Stimulated activated CD8-positive, alpha-beta memory T cell treated with anti-CD3 and anti-CD28 coated beads, Interleukin-12 subunit alpha, Interleukin-12 subunit beta, amount 100 ng/mL, for 24 hours (primary cell): ENCODE results near the gene SPPL3.
"Not testable (repeated sequence)": the region's sequence is repeated elsewhere in the genome, so short reads cannot be mapped to it uniquely, and the experiment has no call there.

Experiments
- DNase-seq: peaks from one replicate; pipeline ENCODE4 v3.0.0-alpha.2; 2020; ENCODE audit errors: extremely low read depth

SPPL3 gene

DNA sequence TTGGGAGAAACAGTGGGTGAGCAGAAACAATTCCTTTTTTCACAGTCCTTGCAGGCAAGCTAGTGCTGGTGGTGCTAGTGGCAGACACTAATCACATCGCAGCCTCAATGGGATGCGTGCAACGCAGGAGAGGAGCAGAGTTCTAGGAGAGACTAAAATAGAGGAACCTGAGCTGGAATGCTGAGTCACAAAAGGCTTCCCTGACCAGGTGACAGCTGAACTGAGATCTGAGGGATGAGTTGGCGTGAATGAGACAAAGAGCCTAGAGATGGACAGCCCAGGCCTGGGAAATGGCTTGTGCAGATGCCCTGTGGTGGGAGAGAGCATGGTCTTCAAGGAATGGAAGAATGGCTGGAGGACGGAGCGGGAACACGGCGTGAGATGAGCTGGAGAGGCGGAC, 152.8 kb downstream of the SPPL3 start:
- DNase-seq: no peak

DNA sequence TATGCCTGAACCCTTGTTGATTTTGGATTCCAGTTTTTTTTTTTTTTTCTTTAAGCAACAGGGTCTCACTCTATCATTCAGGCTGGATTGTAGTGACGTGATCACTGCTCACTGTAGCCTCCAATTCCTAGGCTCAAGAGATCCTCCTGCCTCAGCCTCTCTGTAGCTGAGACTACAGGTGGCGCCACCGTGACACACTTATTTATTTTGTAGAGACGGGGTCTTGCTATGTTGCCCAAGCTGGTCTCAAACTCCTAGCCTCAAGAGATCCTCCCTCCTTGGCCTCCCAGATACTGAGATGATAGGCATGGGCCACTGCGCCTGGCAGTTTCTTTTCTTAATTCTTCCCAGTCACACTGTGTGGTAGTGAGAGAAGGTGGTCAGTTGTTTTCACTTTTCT, 153.4 kb downstream of the SPPL3 start:
- no peak for DNase-seq

DNA sequence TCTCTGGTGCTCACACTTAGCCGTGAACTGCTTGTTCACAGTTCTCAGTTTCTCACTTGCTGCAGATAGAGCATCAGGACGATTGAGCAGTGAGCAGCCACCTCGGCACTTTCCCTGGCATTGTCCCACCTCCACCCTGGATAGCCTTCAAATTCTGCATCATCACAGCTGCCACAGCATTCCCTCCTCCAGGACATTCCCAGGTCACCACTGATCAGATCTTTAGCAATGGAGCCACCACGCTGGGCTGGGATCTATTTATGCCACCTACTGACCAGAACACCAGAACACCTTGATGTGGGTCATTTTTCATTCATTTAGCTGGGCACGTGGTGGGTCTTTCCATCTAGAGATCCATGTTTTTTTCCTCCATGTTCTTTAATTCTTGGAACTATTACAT, 154.9 kb downstream of the SPPL3 start:
- no peak for DNase-seq

DNA sequence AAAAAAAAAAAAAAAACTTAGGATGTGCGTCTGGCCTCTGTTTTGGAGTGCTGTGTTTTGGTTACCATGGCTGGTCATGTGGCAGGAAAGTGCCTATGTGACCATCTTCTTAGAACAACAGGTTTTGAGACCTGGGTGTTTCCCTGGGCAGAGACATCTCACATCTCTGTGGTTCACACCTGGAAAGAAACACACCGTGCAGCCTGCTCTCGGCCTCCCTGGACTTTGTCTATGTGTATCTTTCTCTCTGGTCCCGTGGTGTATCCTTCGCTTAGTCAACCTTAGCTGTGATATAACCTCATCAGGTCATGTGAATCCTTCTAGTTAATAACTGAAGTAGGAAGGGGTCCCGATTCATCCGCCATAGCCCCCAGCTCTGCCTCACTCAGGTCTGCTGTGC, 155.9 kb downstream of the SPPL3 start:
- no peak for DNase-seq

GRCh38 chr12:120744922-120745493, 159.2 kb downstream of the SPPL3 start:
- no peak for DNase-seq

- no peak for DNase-seq
Measured at GRCh38 chr12:120741476-120742421, 162.4 kb downstream of the SPPL3 start.

DNA sequence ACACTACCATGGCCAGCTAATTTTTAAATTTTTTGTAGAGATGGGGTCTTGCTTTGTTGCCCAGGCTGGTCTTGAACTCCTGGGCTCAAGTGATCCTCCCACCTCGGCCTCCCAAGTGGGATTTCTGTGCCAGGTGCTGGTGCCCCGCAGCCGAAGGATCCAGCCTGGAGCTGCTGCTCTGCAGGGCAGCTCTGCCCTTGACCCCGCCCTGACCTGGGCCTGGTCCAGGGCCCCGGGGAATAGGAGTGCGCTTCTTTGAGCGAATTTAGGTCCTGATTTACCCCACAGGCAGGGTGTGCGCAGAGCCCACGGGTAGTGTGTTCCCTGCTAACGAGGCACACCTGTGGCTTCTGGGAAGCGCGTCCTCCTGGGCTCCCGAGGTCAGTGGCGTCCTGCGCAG, 163.3 kb downstream of the SPPL3 start:
- no peak for DNase-seq

- DNase-seq: no peak
Measured at GRCh38 chr12:120739821-120740613, 164.1 kb downstream of the SPPL3 start.

- DNase-seq: no peak
Measured at GRCh38 chr12:120739031-120739762, 165.0 kb downstream of the SPPL3 start.

GRCh38 chr12:120738252-120739030, 165.7 kb downstream of the SPPL3 start:
- no peak for DNase-seq

- DNase-seq: no peak
Measured at GRCh38 chr12:120737557-120738251, 166.5 kb downstream of the SPPL3 start.

GRCh38 chr12:120736404-120737331, 167.5 kb downstream of the SPPL3 start:
- DNase-seq: no peak

- DNase-seq: no peak
Measured at GRCh38 chr12:120735181-120735580, 169.0 kb downstream of the SPPL3 start.

DNA sequence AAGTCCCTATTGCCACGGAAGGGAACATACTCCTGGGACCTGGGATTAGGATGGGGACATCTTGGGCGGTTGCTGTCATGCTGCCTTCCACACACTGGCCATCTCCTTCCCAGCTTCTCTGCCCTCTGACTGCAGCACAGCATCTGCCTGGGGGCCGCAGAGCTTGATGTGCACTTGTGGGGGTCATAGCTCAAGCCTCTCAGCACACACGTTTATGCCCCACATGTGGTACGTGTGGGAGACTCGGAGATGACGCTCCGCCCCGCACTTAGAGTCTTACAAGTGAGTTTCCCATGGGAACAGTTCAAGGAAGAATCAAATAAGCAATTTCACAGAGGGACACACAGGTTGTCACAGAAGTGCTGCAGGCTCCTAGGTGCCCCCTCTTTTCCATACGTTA, 169.9 kb downstream of the SPPL3 start:
- no peak for DNase-seq

DNA sequence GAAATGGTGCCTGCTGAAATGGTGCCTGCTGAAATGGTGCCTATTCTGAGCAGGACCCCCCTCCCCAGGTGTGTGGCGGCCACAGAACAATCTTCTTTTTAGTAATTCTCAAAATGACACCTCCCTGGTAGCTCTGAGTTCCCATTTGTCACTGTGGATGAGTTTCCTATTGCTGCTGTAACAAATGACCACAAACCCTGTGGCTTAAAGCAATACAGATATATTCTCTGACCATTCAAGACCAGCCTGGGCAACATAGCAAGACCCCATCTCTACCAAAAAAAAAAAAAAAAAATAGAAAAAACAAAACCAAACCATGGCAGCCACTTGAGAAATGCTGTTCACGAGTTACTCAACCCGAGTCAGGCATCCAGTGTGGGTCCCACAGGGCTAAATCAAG, 170.6 kb downstream of the SPPL3 start:
- no peak for DNase-seq

GRCh38 chr12:120732198-120732597, 172.0 kb downstream of the SPPL3 start:
- not testable (repeated sequence) for DNase-seq

GRCh38 chr12:120726961-120727360, 177.2 kb downstream of the SPPL3 start:
- no peak for DNase-seq

- DNase-seq: no peak
Measured at GRCh38 chr12:120726510-120726793, 177.7 kb downstream of the SPPL3 start.
